Adipocyte (in vitro differentiated cells): ENCODE results near the gene FLYWCH1.

Experiments
- DNase-seq: peaks from one replicate; pipeline ENCODE4 v3.0.0-alpha.2; 2015; ENCODE audit warnings: low read depth
- H3K27me3 ChIP-seq: replicated peaks from 2 replicates; pipeline ENCODE4 v1.7.0; 2013; ENCODE audit warnings: mild to moderate bottlenecking, low read length, moderate library complexity; ENCODE audit not compliant: control insufficient read depth, insufficient read depth
- H3K36me3 ChIP-seq: 2 replicates; pipeline ENCODE4 v1.7.0; 2013; ENCODE audit warnings: low read length, mild to moderate bottlenecking, moderate library complexity; ENCODE audit not compliant: control insufficient read depth, insufficient read depth, severe bottlenecking
- H3K4me1 ChIP-seq: 2 replicates; pipeline ENCODE4 v1.7.0; 2013; ENCODE audit warnings: mild to moderate bottlenecking, low read length, moderate library complexity; ENCODE audit not compliant: control insufficient read depth, insufficient read depth
- H3K4me3 ChIP-seq: 2 replicates; pipeline ENCODE4 v1.7.0; 2013; ENCODE audit warnings: mild to moderate bottlenecking, low read length, moderate library complexity
- H3K9ac ChIP-seq: 2 replicates; pipeline ENCODE4 v1.7.0; 2013; ENCODE audit warnings: mild to moderate bottlenecking, low read length, moderate library complexity
- H3K9me3 ChIP-seq: 2 replicates; pipeline ENCODE4 v1.7.0; 2013; ENCODE audit warnings: mild to moderate bottlenecking, low read length, moderate library complexity; ENCODE audit not compliant: control insufficient read depth

The FLYWCH1 gene

GRCh38 chr16:2959206-2959605, 47.5 kb downstream of the FLYWCH1 start:
- H3K4me1 ChIP-seq: peaks cover 4% of the 10 kb centered on the region
- no peak overlapping the region for H3K9ac ChIP-seq
- no peak overlapping the region for H3K4me3 ChIP-seq
- no peaks in the 10 kb centered on the region for H3K36me3 ChIP-seq
- no peak for DNase-seq
- H3K9me3 ChIP-seq: no peaks in the 10 kb centered on the region
- peaks cover 48% of the 10 kb centered on the region for H3K27me3 ChIP-seq

- Histone ChIP-seq H3K36me3 (no peaks in the 10 kb centered on the region), H3K4me3 (no peak overlapping the region), H3K27me3 (peaks cover 40% of the 10 kb centered on the region), H3K9ac (no peak overlapping the region), H3K9me3 (no peaks in the 10 kb centered on the region), H3K4me1 (peaks cover 4% of the 10 kb centered on the region)
- no peak for DNase-seq
These were observed 48.7 kb downstream of the FLYWCH1 start for GRCh38 chr16:2960183-2961010.

- DNase-seq: no peak
- H3K4me1 ChIP-seq: peaks cover 4% of the 10 kb centered on the region
- H3K9ac ChIP-seq: no peak overlapping the region
- H3K36me3 ChIP-seq: no peaks in the 10 kb centered on the region
- H3K27me3 ChIP-seq: peaks cover 39% of the 10 kb centered on the region
- no peaks in the 10 kb centered on the region for H3K9me3 ChIP-seq
- no peak overlapping the region for H3K4me3 ChIP-seq
These were observed 50.8 kb downstream of the FLYWCH1 start for GRCh38 chr16:2962334-2963073.

GRCh38 chr16:2963074-2963722, 51.5 kb downstream of the FLYWCH1 start:
- H3K27me3 ChIP-seq: peaks cover 46% of the 10 kb centered on the region
- H3K4me3 ChIP-seq: peak overlapping the region; percentile 50
- no peaks in the 10 kb centered on the region for H3K9me3 ChIP-seq
- H3K36me3 ChIP-seq: no peaks in the 10 kb centered on the region
- peaks cover 4% of the 10 kb centered on the region for H3K4me1 ChIP-seq
- DNase-seq: no peak
- H3K9ac ChIP-seq: no peak overlapping the region

- H3K9me3 ChIP-seq: no peaks in the 10 kb centered on the region
- peak; percentile 54 for DNase-seq
- H3K9ac ChIP-seq: no peak within 1 kb of the TSS
- no peaks in the 10 kb centered on the region for H3K36me3 ChIP-seq
- H3K4me3 ChIP-seq: peak within 1 kb of the TSS; percentile 50
- peaks cover 4% of the 10 kb centered on the region for H3K4me1 ChIP-seq
- peaks cover 49% of the 10 kb centered on the region for H3K27me3 ChIP-seq
These were observed 52.2 kb downstream of the FLYWCH1 start, which contains the start of gene KREMEN2 for GRCh38 chr16:2963723-2964474. KREMEN2 (plus strand) TSS chr16:2964275; CDS start chr16:2964521, 246 bp downstream.

GRCh38 chr16:2964475-2965336, 53.0 kb downstream of the FLYWCH1 start:
- H3K4me1 ChIP-seq: peaks cover 6% of the 10 kb centered on the region
- no peaks in the 10 kb centered on the region for H3K36me3 ChIP-seq
- H3K9me3 ChIP-seq: no peaks in the 10 kb centered on the region
- no peak for DNase-seq
- no peak overlapping the region for H3K4me3 ChIP-seq
- no peak overlapping the region for H3K9ac ChIP-seq
- peaks cover 44% of the 10 kb centered on the region for H3K27me3 ChIP-seq

GRCh38 chr16:2966043-2966807, 54.5 kb downstream of the FLYWCH1 start:
- Histone ChIP-seq H3K27me3 (peaks cover 35% of the 10 kb centered on the region), H3K9me3 (no peaks in the 10 kb centered on the region), H3K9ac (no peak overlapping the region), H3K4me1 (peaks cover 7% of the 10 kb centered on the region), H3K36me3 (no peaks in the 10 kb centered on the region), H3K4me3 (no peak overlapping the region)
- no peak for DNase-seq

- Histone ChIP-seq H3K4me3 (no peak overlapping the region), H3K9ac (no peak overlapping the region), H3K4me1 (peaks cover 7% of the 10 kb centered on the region), H3K27me3 (peaks cover 32% of the 10 kb centered on the region), H3K36me3 (no peaks in the 10 kb centered on the region), H3K9me3 (no peaks in the 10 kb centered on the region)
- peak; percentile 20 for DNase-seq
These were observed 55.1 kb downstream of the FLYWCH1 start for GRCh38 chr16:2966808-2967191.

- Histone ChIP-seq H3K9me3 (no peaks in the 10 kb centered on the region), H3K4me3 (no peak overlapping the region), H3K4me1 (peaks cover 7% of the 10 kb centered on the region), H3K36me3 (no peaks in the 10 kb centered on the region), H3K9ac (no peak overlapping the region), H3K27me3 (peaks cover 27% of the 10 kb centered on the region)
- DNase-seq: no peak
These were observed 55.5 kb downstream of the FLYWCH1 start for GRCh38 chr16:2967211-2967631.
